Loucy (cell line): Measurements from ENCODE around the gene PCAT6.

Source experiments
- EZH2phosphoT487 ChIP-seq: fragments of 200-600 bp; IDR thresholded peaks from 2 replicates; pipeline ENCODE4 v1.6.1; 2018; ENCODE audit warnings: antibody characterized with exemption, mild to moderate bottlenecking, moderate library complexity, borderline replicate concordance
- TF ChIP-seq, protein P1 (sequence below): fragments of 200-600 bp; sonication (generic); conservative IDR thresholded peaks from 2 replicates; pipeline ENCODE4 v1.5.1; 2014; ENCODE audit warnings: mild to moderate bottlenecking, antibody characterized with exemption, low read length

DNA sequence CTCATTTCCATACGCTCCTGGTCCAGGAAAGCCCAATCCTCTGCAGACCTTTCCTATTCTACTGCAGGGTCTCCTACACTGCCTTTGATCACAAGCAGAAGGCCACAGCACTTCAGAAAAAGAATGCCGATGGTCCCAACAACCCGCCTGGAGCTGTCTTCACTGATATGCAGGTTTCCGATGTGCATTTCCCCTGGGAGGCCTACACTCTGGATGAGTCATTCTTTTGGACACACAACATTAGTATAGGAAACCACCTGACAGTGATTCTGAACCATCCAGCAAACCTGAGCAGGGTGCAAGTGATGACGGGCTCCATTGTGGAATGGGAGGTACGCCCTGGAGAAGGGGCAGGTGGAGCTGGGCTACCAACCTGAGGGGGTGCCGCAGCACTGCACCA lies 15.0 kb downstream of the PCAT6 start:
- TF ChIP-seq EZH2phosphoT487: no peak
- TF ChIP-seq, protein P1, sequence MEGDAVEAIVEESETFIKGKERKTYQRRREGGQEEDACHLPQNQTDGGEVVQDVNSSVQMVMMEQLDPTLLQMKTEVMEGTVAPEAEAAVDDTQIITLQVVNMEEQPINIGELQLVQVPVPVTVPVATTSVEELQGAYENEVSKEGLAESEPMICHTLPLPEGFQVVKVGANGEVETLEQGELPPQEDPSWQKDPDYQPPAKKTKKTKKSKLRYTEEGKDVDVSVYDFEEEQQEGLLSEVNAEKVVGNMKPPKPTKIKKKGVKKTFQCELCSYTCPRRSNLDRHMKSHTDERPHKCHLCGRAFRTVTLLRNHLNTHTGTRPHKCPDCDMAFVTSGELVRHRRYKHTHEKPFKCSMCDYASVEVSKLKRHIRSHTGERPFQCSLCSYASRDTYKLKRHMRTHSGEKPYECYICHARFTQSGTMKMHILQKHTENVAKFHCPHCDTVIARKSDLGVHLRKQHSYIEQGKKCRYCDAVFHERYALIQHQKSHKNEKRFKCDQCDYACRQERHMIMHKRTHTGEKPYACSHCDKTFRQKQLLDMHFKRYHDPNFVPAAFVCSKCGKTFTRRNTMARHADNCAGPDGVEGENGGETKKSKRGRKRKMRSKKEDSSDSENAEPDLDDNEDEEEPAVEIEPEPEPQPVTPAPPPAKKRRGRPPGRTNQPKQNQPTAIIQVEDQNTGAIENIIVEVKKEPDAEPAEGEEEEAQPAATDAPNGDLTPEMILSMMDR: no peak
